ENCODE measurements around the gene MYBL2.
"Not testable (repeated sequence)": the region's sequence is repeated elsewhere in the genome, so short reads cannot be mapped to it uniquely, and the experiment has no call there.

MYBL2 gene

DNA sequence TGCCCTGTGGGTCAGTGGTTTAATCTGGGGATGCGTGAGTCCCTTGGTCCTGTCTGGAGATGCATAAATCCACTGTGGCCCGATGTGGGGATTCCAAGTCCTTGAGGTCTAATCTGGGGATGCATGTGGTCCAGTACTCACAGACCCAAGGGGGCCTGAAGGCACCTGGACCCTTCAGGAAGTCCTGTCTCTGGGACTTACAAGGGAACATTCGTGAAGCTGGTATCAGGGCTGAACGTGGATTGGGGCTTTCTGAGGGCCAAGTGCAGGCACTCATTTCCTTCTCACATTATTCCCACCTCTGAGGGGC, 85.1 kb downstream of the MYBL2 start:
- no peak for DNase-seq (ENCODE audit: low spot score)

DNA sequence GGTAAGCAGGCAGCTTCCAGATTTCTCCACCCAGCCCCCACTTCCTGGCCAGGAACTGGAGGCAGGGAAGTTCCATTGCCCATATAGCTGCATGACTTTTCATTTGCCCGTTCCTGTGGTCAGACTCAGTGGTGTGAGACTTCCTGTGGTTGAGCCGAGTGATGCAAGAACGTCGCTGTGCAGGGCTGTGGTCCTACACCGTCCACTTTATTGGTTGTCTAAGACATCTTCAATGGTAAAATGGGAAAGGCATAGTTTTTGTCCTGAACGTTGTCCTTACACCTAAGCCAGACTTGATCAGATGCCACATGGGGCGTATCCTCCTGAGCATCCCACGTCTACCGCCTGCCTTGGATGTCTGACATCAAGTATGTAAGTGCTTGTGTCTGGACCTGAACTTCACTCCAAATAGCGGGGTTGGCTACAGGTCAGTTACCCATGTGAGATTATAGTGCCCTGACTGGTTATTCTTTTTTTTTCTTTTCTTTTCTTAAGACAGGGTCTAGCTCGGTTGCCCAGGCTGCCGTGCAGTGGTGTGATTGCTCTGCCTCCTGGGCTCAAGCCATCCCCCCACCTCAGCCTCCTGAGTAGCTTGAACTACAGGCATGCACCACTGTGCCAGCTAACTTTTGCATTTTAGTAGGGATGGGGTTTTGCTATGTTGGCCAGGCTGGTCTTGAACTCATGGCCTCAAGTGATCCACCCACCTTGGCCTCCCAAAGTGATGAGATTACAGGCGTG, 85.8 kb downstream of the MYBL2 start:
- peak; percentile 55 for DNase-seq (ENCODE audit: low spot score)

DNA sequence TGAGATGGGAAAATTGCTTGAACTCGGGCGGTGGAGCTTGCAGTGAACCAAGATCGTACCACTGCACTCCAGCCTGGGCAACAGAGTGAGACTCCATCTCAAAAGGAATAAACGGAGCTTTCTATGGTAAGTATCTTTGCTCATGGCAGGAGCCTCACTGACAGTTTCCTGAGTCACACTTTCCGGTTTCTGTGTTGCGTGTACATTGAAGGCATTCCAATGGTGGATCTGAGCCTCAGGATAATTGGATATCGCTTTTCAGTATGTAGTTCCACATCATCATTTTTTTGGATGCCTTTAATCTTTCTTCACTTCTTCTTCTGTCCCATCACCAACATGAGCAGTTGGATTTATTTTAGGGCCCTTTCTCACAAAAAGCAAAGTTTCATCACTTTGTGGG, 88.5 kb downstream of the MYBL2 start:
- DNase-seq (ENCODE audit: low spot score): peak; percentile 39

DNA sequence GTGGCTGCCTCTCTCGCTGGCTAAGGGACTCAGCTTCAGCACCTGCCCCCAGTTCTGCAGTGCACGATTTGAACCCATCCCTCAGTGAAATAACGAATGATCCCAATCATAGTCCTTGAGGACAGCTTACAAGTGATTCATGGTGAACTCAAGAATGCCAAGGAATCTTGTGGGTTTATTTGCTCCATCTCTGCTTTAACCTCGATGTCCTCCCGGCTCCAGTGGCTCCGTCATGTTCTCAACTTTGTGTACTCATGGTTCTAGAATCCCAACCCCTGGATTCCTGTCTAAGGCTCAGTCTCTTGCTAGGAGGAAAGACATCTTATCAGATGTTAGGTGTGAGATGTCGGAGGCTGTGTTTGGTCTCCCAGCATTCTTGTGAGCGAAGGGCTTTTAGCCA, 88.9 kb downstream of the MYBL2 start:
- peak; percentile 28 for DNase-seq (ENCODE audit: low spot score)

DNA sequence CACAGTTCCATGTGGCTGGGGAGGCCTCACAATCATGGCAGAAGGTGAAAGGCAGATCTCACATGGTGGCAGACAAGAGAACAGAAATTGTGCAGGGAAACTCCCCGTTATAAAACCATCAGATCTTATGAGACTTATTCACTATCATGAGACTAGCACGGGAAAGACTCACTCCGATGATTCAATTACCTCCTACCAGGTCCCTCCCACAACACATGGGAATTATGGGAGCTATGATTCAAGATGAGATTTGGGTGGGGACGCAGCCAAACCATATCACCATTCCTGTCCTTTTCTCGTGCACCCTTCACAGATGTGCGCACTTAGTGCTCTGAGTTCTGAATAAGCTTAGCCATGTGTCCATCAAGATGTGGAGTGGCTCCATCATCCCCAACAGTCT, 91.0 kb downstream of the MYBL2 start:
- DNase-seq (ENCODE audit: low spot score): not testable (repeated sequence)

DNA sequence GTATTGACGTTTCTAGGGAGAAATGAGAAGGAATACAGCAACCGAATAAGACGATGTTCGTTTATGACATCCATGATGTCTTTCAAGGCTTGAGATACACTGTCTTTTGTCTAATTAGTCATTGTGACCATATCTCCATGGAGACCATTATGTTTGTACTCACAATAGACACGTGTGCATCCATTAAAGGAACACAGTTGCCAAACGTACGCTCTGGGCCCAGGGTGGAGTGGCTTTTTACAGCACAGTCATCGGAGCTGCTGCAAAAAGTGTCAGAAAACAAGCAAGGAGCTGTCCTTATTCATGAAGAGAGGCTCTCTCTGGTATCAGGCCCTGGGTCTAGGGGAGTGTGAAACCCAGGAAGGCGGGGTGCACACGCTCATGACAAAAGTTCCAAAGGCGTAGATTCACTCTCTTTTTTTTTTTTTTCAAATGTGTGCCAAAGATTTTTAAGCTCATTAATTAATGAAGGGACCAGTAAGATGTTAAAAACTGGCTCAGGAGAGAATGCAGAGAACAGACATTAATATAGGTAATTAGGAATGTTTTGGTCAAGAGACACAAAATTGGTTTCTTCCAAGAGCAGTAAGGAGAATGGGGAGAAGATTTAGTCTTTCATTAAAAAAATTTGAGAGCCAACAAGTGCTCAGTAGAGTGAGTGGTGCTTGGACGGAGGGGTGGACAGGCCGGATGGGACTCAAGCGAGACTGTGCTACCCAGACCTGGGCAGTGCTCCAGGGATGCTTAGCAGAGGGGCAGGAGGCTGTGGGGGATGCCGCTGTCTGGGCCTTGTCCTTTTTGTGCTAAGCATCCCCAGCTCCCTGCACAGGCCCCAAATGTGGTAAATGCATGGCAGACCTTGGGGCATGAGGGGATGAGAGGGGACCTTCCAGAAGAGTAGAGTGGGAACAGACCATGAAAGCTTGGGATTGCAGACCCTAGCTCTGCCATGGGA, 94.7 kb downstream of the MYBL2 start:
- no peak for DNase-seq (ENCODE audit: low spot score)

DNA sequence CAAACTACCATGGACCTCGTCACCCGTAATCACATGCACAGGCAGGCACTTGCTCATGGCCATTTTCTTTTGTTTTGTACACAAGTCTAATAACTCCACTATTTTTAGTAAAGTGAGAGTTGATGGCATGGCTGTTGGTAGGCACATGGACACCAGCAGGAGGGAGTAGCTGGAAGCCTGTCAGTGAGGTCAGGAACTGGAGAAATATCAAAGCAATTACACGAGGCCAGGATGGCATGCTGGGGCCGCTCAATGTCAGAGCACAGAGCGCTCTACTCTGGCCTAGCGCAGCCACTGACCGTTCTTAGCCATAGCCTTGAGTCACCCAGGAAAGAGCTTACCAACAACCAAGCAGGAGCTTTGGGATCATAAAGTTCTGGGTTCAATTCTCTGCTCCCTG, 96.0 kb downstream of the MYBL2 start:
- no peak for DNase-seq (ENCODE audit: low spot score)

DNA sequence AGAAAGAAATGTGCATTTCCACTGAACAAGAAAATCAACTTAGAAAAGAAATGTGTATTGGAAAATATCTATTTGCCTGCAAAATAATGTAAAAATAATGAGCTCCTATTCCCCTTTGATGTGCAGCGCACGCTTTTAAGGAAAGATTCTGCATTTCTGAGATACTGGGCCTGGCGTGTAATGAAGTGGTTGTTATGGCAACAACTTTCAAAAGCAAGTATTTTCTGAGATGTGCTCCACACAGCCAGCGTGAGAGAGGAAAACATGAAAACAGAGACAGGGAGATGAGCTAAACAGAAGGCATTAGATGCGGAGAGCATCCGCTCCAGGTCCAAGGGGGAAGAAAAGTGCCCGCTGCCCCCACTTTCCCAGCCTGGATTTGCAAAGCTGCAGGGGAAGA, 99.0 kb downstream of the MYBL2 start:
- no peak for DNase-seq (ENCODE audit: low spot score)
